GM12801 (cell line): Measurements from ENCODE around the gene HS6ST3.

Experiments used
- CTCF ChIP-seq: IDR thresholded peaks from one replicate; pipeline ENCODE4 v1.5.1; 2011; ENCODE audit warnings: control low read depth; ENCODE audit not compliant: insufficient read length; ENCODE audit errors: extremely low read depth

HS6ST3 gene

GRCh38 chr13:96858133-96858826, 768.4 kb downstream of the HS6ST3 start:
- no peak for TF ChIP-seq CTCF

GRCh38 chr13:96860882-96861281, 771.0 kb downstream of the HS6ST3 start:
- no peak for TF ChIP-seq CTCF

GRCh38 chr13:96862093-96862492, 772.2 kb downstream of the HS6ST3 start:
- TF ChIP-seq CTCF: no peak

- TF ChIP-seq CTCF: no peak
Observed at GRCh38 chr13:96862999-96863398, 773.1 kb downstream of the HS6ST3 start.

GRCh38 chr13:96871469-96871868, 781.6 kb downstream of the HS6ST3 start:
- no peak for TF ChIP-seq CTCF

- TF ChIP-seq CTCF: no peak
Observed at GRCh38 chr13:96880419-96880818, 790.5 kb downstream of the HS6ST3 start.
